ENCODE data around the gene ZNF488.

DNA sequence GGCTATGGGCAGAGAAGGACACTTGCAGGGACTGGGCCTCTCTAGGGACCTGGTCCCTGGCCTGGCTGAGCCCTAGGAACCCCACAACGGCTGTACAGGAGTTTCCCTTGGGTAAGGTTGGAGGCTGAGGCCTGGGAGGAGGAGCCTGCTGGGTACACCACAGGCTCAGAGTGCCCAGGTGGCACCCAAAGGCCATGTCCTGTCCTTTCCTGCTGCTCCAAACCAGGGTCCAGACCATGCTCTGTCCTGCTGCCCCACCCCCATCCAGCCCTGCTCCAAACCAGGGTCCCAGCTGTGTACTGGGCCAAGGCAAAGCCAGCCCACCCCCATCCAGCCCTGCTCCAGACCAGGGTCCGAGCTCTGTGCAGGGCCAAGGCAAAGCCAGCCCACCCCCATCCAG is 35.3 kb upstream of the ZNF488 start:
- TF ChIP-seq, protein P1, sequence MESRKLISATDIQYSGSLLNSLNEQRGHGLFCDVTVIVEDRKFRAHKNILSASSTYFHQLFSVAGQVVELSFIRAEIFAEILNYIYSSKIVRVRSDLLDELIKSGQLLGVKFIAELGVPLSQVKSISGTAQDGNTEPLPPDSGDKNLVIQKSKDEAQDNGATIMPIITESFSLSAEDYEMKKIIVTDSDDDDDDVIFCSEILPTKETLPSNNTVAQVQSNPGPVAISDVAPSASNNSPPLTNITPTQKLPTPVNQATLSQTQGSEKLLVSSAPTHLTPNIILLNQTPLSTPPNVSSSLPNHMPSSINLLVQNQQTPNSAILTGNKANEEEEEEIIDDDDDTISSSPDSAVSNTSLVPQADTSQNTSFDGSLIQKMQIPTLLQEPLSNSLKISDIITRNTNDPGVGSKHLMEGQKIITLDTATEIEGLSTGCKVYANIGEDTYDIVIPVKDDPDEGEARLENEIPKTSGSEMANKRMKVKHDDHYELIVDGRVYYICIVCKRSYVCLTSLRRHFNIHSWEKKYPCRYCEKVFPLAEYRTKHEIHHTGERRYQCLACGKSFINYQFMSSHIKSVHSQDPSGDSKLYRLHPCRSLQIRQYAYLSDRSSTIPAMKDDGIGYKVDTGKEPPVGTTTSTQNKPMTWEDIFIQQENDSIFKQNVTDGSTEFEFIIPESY (IDR thresholded peaks at IDR 0.05; ENCODE audit: borderline replicate concordance, low read depth) = no peak
- TF ChIP-seq FOSL2 (IDR thresholded peaks at IDR 0.05; ENCODE audit: borderline replicate concordance, low read depth) (no peak), MEF2A (IDR thresholded peaks at IDR 0.05; ENCODE audit: borderline replicate concordance, low read depth) (no peak), EP300 (IDR thresholded peaks at IDR 0.05; ENCODE audit: borderline replicate concordance in 1 of 2, low read depth in 1 of 2, low read length in 1 of 2) (no peak), YY1 (IDR thresholded peaks at IDR 0.05; ENCODE audit: low read depth) (no peak), EZH2phosphoT487 (IDR thresholded peaks at IDR 0.05; ENCODE audit: borderline replicate concordance, low read depth) (no peak), JUND (IDR thresholded peaks at IDR 0.05) (no peak), RXRA (IDR thresholded peaks at IDR 0.05; ENCODE audit: borderline replicate concordance, low read depth) (no peak), NRF1 (IDR thresholded peaks at IDR 0.05; ENCODE audit: low read depth, low read length) (no peak), SMC3 (IDR thresholded peaks at IDR 0.05; ENCODE audit: low read depth, low read length) (no peak)
- TF ChIP-seq, protein P2, sequence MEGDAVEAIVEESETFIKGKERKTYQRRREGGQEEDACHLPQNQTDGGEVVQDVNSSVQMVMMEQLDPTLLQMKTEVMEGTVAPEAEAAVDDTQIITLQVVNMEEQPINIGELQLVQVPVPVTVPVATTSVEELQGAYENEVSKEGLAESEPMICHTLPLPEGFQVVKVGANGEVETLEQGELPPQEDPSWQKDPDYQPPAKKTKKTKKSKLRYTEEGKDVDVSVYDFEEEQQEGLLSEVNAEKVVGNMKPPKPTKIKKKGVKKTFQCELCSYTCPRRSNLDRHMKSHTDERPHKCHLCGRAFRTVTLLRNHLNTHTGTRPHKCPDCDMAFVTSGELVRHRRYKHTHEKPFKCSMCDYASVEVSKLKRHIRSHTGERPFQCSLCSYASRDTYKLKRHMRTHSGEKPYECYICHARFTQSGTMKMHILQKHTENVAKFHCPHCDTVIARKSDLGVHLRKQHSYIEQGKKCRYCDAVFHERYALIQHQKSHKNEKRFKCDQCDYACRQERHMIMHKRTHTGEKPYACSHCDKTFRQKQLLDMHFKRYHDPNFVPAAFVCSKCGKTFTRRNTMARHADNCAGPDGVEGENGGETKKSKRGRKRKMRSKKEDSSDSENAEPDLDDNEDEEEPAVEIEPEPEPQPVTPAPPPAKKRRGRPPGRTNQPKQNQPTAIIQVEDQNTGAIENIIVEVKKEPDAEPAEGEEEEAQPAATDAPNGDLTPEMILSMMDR (IDR thresholded peaks at IDR 0.05) = no peak
- TF ChIP-seq, protein P3, sequence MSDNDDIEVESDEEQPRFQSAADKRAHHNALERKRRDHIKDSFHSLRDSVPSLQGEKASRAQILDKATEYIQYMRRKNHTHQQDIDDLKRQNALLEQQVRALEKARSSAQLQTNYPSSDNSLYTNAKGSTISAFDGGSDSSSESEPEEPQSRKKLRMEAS (IDR thresholded peaks at IDR 0.05; ENCODE audit: low read depth) = no peak
